Activated B cell treated with CpG ODN at 0.5 μM for 24 hours (primary cell): ENCODE data around the gene KRTAP10-12. TPM values are rescaled to one million over a fixed set of nuclear protein-coding genes. Genes with fewer than 3 reads are reported as not detected.
"Not testable (repeated sequence)": the region's sequence is repeated elsewhere in the genome, so short reads cannot be mapped to it uniquely, and the experiment has no call there.

Experiments
- ATAC-seq: fragments of 200-7000 bp; cut with Tn5 transposase; one replicate; pipeline ENCODE4 v1.10.0; 2021; ENCODE audit warnings: low read depth, mild to moderate bottlenecking, moderate library complexity
- CTCF ChIA-PET: fragments of 350-600 bp; sonication (Branson Sonifier 250); formaldehyde crosslinking; loops from one replicate; lab custom pipeline; 2021; ENCODE audit warnings: antibody characterized with exemption; lab: Charles Lee
- POLR2A ChIA-PET: fragments of 350-600 bp; sonication (Branson Sonifier 250); formaldehyde crosslinking; loops from one replicate; lab custom pipeline; 2021; ENCODE audit warnings: antibody characterized with exemption; lab: Charles Lee
- DNase-seq: peaks from one replicate; pipeline ENCODE4 v3.0.0; 2022
- H3K27ac Mint-ChIP-seq: one replicate; pipeline ENCODE4 v1.8.0; 2020; ENCODE audit warnings: mixed read lengths
- H3K27me3 Mint-ChIP-seq: one replicate; pipeline ENCODE4 v1.8.0; 2021; ENCODE audit warnings: mixed read lengths
- H3K36me3 Mint-ChIP-seq: one replicate; pipeline ENCODE4 v1.8.0; 2021; ENCODE audit warnings: low read depth, mixed read lengths
- H3K4me1 Mint-ChIP-seq: one replicate; pipeline ENCODE4 v1.8.0; 2021; ENCODE audit warnings: mixed read lengths
- H3K4me3 Mint-ChIP-seq: one replicate; pipeline ENCODE4 v1.8.0; 2020; ENCODE audit warnings: mild to moderate bottlenecking, mixed read lengths
- H3K9me3 Mint-ChIP-seq: one replicate; pipeline ENCODE4 v1.8.0; 2020; ENCODE audit warnings: mixed read lengths
- CTCF ChIP-seq: fragments of 200-600 bp; IDR thresholded peaks from one replicate; pipeline ENCODE4 v1.8.0; 2022; ENCODE audit warnings: antibody characterized with exemption, mild to moderate bottlenecking
- intact Hi-C: fragments of 100-400 bp; cut with micrococcal nuclease; formaldehyde crosslinking; loops from one replicate; pipeline ENCODE4 v1.15.1; 2024
- total RNA-seq: library from RNA; stranded (reverse); gene quantifications from 2 replicates; pipeline ENCODE4 v1.2.3, GENCODE V29; 2022

The KRTAP10-12 gene
- total RNA-seq = not detected in 2 replicates

- H3K4me1 Mint-ChIP-seq, CTCF ChIA-PET, H3K27ac Mint-ChIP-seq, H3K36me3 Mint-ChIP-seq, POLR2A ChIA-PET, intact Hi-C loops, H3K4me3 Mint-ChIP-seq, DNase-seq, ATAC-seq: not testable (repeated sequence)
- Mint-ChIP-seq H3K27me3 (peaks cover 50% of the 10 kb centered on the region), H3K9me3 (peaks cover 12% of the 10 kb centered on the region)
These were observed at the start of gene KRTAP10-12 for GRCh38 chr21:44697172-44697810. TSS of gene KRTAP10-12 (plus strand) at chr21:44697172. CDS start at chr21:44697202, 30 bp downstream.

- Mint-ChIP-seq H3K27ac (no peak overlapping the region), H3K9me3 (peaks cover 20% of the 10 kb centered on the region), H3K4me1 (no peaks in the 10 kb centered on the region), H3K36me3 (peaks cover 2% of the 10 kb centered on the region), H3K27me3 (peaks cover 6% of the 10 kb centered on the region), H3K4me3 (no peak overlapping the region)
- intact Hi-C loops = no loop called here
- ChIA-PET POLR2A (no interaction called here), CTCF (no interaction called here)
- ATAC-seq = no peak
- no peak for TF ChIP-seq CTCF
- DNase-seq = no peak
These were observed 49.8 kb upstream of the KRTAP10-12 start for GRCh38 chr21:44647222-44647552.

- peaks cover 5% of the 10 kb centered on the region for H3K27me3 Mint-ChIP-seq
- H3K4me1 Mint-ChIP-seq = no peaks in the 10 kb centered on the region
- no peaks in the 10 kb centered on the region for H3K36me3 Mint-ChIP-seq
- H3K4me3 Mint-ChIP-seq = no peak overlapping the region
- DNase-seq (no peak), ATAC-seq (no peak)
- no peak for TF ChIP-seq CTCF
- ChIA-PET POLR2A (no interaction called here), CTCF (no interaction called here)
- intact Hi-C loops = no loop called here
- peaks cover 12% of the 10 kb centered on the region for H3K9me3 Mint-ChIP-seq
- H3K27ac Mint-ChIP-seq = no peak overlapping the region
These were observed 48.2 kb upstream of the KRTAP10-12 start for GRCh38 chr21:44648557-44649311.

- Mint-ChIP-seq H3K36me3 (no peaks in the 10 kb centered on the region), H3K9me3 (peaks cover 5% of the 10 kb centered on the region), H3K27me3 (peaks cover 5% of the 10 kb centered on the region), H3K4me3 (no peak overlapping the region), H3K4me1 (no peaks in the 10 kb centered on the region), H3K27ac (no peak overlapping the region)
- CTCF ChIA-PET = no interaction called here
- ATAC-seq = no peak
- intact Hi-C loops = no loop called here
- POLR2A ChIA-PET = no interaction called here
- no peak for TF ChIP-seq CTCF
- no peak for DNase-seq
These were observed 47.4 kb upstream of the KRTAP10-12 start for GRCh38 chr21:44649521-44650100.

GRCh38 chr21:44650265-44650972 is 46.6 kb upstream of the KRTAP10-12 start:
- Mint-ChIP-seq H3K27me3 (peaks cover 5% of the 10 kb centered on the region), H3K4me1 (no peaks in the 10 kb centered on the region), H3K36me3 (no peaks in the 10 kb centered on the region), H3K4me3 (no peak overlapping the region), H3K9me3 (no peaks in the 10 kb centered on the region), H3K27ac (no peak overlapping the region)
- no peak for DNase-seq
- TF ChIP-seq CTCF = no peak
- ChIA-PET POLR2A (no interaction called here), CTCF (no interaction called here)
- intact Hi-C loops = no loop called here
- no peak for ATAC-seq
